GM18867 (cell line): Measurements from ENCODE around the gene EGFLAM.

ENCODE experiments used
- ATAC-seq: cut with Tn5 transposase; IDR thresholded peaks from one replicate; pipeline ENCODE4 v1.9.1; 2021; ENCODE audit warnings: mild to moderate bottlenecking, moderate library complexity; ENCODE audit not compliant: unreplicated experiment

EGFLAM gene

GRCh38 chr5:38371596-38371995, 113.2 kb downstream of the EGFLAM start:
- ATAC-seq = no peak

DNA sequence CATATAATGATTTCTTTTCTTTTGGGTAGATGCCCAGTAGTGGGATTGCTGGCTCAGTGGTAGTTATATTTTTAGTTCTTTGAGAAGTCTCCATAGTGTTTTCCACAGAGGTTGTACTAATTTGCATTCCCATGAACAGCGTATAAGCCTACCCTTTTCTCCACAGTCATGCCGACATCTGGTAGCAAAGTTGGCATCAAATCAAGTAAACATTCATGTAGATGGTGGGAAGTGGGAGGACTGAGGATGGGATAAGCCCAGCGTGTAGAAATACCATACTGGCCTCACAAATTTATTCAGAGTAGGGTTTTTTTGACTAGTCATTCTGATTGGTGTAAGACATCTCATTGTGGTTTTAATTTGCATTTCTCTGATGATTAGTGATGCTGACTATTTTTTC, 115.4 kb downstream of the EGFLAM start:
- no peak for ATAC-seq

DNA sequence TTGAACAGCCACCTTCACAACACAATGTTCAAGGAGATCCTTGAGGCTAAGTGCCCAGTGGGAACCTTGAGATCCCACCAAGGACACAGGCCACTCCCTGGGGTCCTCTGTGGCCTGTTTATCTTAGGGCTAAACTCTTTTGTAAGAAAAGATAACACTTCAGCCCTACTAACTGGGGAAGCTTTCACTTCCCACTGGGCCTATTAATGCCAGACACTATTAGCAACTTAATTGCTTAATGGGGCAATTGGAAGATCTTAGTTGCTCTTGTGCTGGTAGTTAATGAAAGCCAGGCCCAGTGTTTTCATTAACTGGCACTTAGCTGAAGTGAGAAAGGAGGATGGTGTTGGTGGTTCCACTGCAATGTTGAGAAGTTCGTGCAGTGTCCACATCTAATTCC, 117.1 kb downstream of the EGFLAM start:
- no peak for ATAC-seq

DNA sequence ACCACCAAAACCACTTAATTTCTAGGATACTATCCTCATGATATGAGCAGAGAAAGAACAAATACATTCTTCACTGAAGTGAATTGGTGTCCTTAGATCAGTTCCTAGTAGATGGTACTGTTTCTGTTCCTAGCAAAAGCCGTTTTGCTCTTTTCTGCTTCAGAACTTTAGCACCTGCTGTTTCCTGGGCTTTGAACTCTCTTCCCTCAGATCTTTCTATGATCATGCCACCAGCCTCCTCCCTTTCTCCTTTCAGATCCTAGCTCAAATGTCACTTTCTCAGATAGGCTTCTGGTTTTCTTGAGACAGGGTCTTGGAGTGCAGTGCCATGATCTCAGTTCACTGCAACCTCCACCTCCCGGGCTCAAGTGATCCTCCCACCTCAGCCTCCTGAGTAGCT, 118.0 kb downstream of the EGFLAM start:
- no peak for ATAC-seq

GRCh38 chr5:38378579-38378978, 120.2 kb downstream of the EGFLAM start:
- no peak for ATAC-seq

DNA sequence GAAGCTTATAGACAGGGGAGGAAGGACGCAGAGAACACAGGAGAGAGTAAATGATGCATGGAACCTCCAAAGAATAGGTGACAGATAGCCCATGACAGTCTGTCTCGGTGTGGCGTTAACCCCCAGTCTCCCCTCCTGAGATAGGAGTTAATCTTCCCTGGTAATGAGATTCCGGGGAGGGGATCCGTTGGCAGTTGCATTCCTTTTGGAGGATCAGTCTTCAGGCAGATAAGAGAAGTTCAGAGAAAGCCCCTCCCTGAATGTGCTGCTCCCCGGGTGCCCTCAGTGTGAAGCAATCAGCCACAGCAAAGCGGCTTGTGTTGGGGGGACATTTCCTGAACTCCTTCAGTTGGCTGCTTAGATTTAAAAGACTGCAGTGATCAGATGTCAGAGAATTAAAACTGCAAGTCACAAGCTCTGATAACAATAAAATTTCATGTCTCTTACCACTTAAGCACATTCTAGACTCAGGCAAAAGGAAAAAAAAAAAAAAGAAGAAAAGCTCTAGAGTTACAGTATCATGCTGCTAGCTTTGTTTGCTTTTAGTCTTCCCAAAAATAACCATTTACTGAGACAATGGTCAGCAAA, 121.1 kb downstream of the EGFLAM start:
- ATAC-seq = no peak

DNA sequence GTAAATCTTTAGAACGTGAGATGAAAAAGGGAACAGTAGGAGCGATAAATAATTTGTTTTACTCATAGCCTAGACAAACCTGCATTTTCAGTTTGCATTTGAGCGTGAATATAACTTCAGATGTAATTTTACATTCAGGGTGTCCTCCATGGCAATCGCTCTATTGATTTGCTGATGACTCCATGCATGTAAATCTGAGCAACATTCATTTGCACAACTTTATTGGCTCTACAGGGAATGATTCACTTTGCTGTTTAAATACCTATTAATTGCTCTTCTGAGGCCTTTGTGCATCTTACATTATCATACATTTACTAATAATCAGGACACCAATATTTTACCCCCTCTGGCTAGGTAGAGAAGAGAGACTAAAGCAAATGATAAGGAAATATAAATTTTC, 122.2 kb downstream of the EGFLAM start:
- no peak for ATAC-seq

DNA sequence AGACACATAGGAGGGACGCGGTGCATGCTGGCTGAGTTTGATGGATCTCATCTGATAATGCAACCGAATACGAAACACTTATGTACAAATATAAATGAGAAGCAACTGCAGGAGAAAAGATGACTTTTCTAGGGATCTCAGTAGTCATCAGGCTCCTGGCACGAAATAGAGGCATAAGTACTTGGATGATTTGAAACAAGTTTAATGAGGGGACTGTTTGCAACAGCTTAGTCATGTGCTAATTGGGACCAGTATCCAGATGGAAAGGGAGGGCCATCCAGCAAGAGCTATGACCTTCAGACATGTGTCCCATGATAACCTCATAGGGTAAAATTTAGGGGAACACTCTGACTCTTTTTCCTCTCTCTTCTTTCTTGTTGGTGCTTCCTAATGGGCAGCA, 123.0 kb downstream of the EGFLAM start:
- no peak for ATAC-seq

DNA sequence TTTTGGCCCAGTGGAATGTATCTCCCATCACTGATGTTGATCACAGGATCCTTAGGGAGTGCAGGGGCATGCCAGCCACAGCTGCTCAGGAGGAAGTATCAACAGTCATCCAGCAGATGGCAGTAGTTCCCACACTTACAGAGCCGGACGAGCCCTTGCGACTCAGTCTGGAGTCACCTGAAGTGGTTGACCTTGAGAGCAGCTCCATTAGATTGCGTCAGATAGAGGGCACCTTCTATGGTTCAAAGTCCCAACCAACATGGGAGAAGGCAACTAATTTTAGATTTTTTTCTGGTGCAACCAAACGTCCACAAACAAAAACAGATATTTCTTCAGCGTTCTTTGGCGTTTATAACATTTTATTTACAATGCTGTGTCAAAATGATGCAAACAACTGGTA, 124.5 kb downstream of the EGFLAM start:
- peak; percentile 100 for ATAC-seq

DNA sequence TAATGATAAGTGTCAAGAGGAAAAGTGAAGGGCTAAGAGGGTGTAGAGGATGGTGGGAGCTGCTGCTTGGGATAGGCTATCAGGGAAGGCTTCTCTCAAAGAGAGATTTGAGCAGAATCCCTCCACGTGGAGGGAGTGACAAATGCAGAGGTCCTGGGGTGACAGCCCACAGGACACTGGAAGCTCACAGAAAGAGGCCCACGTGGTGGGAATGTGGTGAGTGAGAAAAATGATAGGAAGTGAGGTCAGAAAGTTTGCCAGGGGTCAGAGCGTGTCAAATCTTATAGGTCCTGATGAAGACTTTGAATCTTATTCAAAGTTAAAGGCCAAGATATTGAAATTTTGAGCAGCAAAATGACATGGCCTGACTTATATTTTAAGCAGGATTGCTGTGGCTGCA, 125.3 kb downstream of the EGFLAM start:
- ATAC-seq = no peak

DNA sequence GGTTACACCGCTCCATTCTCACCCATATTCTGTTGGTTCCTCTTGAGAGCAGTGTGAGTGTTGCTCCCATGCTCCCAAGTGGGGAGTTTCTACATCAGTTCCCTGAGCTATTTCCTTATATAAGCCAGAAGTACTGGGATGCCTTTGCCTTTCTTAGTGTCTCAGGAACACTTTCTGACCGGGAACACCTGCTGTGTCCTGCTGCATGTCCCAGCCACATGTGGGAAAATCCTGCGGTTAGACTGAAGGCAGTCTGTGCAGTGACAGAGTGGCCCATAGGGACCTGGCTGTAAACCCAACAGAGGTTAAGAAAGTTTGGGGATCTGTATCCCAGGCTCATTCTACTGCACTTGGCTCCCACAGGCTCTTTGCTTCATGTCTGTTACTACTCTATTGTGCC, 126.0 kb downstream of the EGFLAM start:
- ATAC-seq = no peak

DNA sequence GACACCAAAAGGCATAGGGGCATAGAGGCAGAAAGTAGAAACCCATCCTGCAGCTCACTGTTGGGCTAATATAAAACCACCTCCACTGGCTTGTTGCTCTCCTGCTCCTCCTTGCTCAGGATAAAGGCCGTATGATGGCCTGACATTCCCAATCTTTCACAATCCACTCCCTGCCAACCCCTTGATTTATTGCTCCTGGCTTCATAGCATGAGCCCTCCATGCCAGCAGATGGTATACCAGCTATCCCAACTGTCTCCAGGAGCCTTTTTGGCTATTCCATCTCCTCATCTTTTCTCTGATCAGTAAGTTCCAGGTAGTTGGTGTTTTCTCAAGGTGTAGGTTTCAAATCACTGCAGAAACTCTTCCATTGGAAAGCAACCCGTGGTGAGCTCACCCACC, 128.8 kb downstream of the EGFLAM start:
- no peak for ATAC-seq

DNA sequence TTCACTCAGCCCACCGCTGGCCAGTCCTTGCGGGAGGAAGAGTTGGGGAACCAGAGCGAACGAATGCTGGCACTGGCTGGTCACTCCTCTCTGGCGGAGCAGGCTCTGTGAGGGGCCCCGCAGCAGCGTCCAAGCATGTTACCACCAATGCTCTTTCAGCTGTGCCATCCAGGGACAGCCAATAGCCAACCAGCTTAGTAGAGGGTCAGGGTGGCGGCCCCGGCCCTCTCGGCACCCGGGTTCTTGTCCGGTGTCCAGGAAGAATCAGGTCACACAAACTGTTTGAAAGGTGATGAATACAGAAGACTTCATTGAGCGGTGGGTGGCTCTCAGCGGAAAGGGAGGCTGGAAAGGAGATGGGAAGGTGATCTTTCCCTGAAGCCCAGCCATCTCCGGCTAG, 135.3 kb downstream of the EGFLAM start:
- ATAC-seq = no peak

DNA sequence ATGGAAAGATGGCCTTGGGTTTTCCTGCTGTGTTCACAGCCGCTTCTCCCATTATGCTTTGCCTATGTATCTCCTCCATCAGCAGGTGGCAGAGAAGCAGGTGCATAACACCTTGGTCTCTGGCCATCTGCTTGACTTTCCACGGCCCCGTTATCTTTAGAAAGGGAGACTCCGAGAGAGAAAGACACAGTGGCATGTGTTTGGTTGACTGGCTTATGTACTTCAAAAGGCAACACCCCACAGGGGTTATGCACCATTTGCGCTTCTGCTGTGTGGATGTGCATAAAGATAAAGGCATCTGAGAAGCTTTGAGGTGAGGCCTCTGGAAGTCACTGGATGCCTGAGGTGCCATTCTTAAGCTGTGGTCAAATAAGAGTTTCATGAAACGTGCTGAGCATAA, 138.4 kb downstream of the EGFLAM start:
- no peak for ATAC-seq

DNA sequence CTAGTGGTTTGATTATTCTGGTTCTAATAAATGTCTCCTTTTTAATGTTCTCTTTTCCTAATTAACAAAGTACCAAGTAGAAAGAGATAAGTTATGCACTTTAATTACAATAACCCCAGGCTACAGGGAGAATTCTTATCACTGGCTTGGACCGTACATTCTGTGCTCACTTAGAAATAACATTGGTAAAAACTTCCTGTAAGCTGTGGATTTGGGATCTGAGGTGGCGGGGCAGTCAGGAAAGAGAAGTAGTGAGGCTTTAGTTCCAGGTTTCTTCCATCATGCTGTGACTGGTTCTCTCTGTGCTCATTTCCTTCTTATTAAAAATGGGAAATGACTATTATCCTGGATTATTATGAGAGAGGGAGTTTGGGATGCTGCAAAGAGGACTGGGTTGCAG, 142.0 kb downstream of the EGFLAM start:
- no peak for ATAC-seq

DNA sequence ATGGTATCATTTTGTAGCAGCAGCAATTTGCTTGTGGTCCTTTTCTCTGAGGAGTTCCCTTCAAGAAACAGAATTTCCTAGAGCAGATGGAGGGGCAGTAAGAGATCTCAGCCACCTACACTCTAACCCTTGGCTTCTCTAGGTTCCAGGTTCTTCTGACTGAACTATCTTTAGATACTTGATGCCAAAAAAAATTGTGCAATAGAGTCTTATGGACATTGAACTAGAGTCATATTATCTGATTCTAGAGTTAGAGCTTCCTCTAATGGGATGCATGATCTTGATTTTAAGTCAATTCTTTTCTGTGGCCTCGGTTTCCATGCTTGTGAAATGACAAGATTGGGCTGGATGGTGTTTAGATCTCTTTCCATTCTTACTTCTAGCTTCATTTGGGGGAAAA, 142.8 kb downstream of the EGFLAM start:
- no peak for ATAC-seq

GRCh38 chr5:38403406-38403805, 145.0 kb downstream of the EGFLAM start:
- ATAC-seq = no peak

GRCh38 chr5:38403877-38404635, 145.7 kb downstream of the EGFLAM start:
- no peak for ATAC-seq

- no peak for ATAC-seq
Observed at GRCh38 chr5:38404667-38405276, 146.4 kb downstream of the EGFLAM start.

GRCh38 chr5:38408446-38409198, 150.3 kb downstream of the EGFLAM start:
- no peak for ATAC-seq

DNA sequence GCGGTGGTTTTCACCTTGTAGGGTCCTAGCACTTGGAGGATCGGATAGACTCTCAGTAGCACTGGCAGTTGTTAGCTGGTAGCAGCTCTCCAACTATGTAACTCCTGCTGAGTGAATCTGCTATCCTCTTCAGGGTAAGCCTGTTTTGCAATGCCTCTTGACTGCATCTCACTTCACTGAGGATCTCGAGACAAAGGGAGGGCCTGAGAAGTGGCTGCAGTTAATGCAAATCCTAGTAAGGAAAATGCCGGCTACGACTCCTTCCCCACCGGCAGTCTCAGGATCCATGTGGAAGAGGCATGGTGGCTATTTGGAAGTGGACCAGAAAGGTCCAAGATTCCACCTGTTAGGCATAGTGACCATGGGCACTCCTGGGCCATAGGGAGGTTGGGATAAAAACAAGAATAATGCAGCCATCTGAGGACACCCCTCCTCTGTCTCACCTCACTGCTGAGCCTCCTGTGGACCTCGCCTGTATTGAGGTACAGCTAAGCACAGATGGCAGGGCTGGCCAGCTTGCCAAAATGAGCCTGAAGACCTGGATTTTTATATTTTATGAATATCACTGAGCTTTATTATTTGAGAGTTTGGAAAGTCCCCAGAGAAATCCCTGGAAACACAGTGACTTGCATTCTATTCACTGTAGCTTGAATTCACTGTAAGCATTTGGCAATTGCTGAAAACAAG, 152.1 kb downstream of the EGFLAM start:
- no peak for ATAC-seq
